ENCODE measurements around the gene MRPS16.

The MRPS16 gene

GRCh38 chr10:73239908-73240307 is 12.5 kb downstream of the MRPS16 start:
- no peak for DNase-seq (ENCODE audit: low read depth)

- DNase-seq (ENCODE audit: low read depth): no peak
Observed at GRCh38 chr10:73238990-73239566, 13.4 kb downstream of the MRPS16 start.

- no peak for DNase-seq (ENCODE audit: low read depth)
Observed at GRCh38 chr10:73234695-73235094, 17.7 kb downstream of the MRPS16 start.

GRCh38 chr10:73233883-73234282 is 18.6 kb downstream of the MRPS16 start:
- no peak for DNase-seq (ENCODE audit: low read depth)

- no peak for DNase-seq (ENCODE audit: low read depth)
Observed at GRCh38 chr10:73232887-73233286, 19.6 kb downstream of the MRPS16 start.

- DNase-seq (ENCODE audit: low read depth): no peak
Observed at GRCh38 chr10:73229567-73229966, 22.9 kb downstream of the MRPS16 start.

GRCh38 chr10:73228247-73228646 is 24.2 kb downstream of the MRPS16 start:
- DNase-seq (ENCODE audit: low read depth): peak; percentile 87

GRCh38 chr10:73226663-73227062 is 25.8 kb downstream of the MRPS16 start:
- DNase-seq (ENCODE audit: low read depth): no peak

- DNase-seq (ENCODE audit: low read depth): peak; percentile 49
Observed at GRCh38 chr10:73225518-73225917, 26.9 kb downstream of the MRPS16 start.

GRCh38 chr10:73220989-73221388 is 31.5 kb downstream of the MRPS16 start:
- no peak for DNase-seq (ENCODE audit: low read depth)

- DNase-seq (ENCODE audit: low read depth): no peak
Observed at GRCh38 chr10:73219384-73219783, 33.1 kb downstream of the MRPS16 start.

GRCh38 chr10:73218431-73219191 is 33.8 kb downstream of the MRPS16 start:
- DNase-seq (ENCODE audit: low read depth): peak; percentile 80

GRCh38 chr10:73217628-73218027 is 34.8 kb downstream of the MRPS16 start:
- no peak for DNase-seq (ENCODE audit: low read depth)

GRCh38 chr10:73215749-73216148 is 36.7 kb downstream of the MRPS16 start:
- DNase-seq (ENCODE audit: low read depth): no peak

- no peak for DNase-seq (ENCODE audit: low read depth)
Observed at GRCh38 chr10:73211106-73211811, 41.2 kb downstream of the MRPS16 start.

GRCh38 chr10:73210395-73211105 is 41.9 kb downstream of the MRPS16 start:
- no peak for DNase-seq (ENCODE audit: low read depth)

GRCh38 chr10:73209705-73210104 is 42.7 kb downstream of the MRPS16 start:
- no peak for DNase-seq (ENCODE audit: low read depth)

GRCh38 chr10:73207883-73208282 is 44.6 kb downstream of the MRPS16 start:
- no peak for DNase-seq (ENCODE audit: low read depth)

GRCh38 chr10:73206385-73206784 is 46.1 kb downstream of the MRPS16 start:
- no peak for DNase-seq (ENCODE audit: low read depth)

GRCh38 chr10:73205890-73206289 is 46.6 kb downstream of the MRPS16 start:
- DNase-seq (ENCODE audit: low read depth): no peak

- no peak for DNase-seq (ENCODE audit: low read depth)
Observed at GRCh38 chr10:73205081-73205480, 47.4 kb downstream of the MRPS16 start.

All from amniotic epithelial cell (primary cell).